Measurements from ENCODE around the gene SLC5A8.
"Not testable (repeated sequence)": the region's sequence is repeated elsewhere in the genome, so short reads cannot be mapped to it uniquely, and the experiment has no call there.

Gene SLC5A8

DNA sequence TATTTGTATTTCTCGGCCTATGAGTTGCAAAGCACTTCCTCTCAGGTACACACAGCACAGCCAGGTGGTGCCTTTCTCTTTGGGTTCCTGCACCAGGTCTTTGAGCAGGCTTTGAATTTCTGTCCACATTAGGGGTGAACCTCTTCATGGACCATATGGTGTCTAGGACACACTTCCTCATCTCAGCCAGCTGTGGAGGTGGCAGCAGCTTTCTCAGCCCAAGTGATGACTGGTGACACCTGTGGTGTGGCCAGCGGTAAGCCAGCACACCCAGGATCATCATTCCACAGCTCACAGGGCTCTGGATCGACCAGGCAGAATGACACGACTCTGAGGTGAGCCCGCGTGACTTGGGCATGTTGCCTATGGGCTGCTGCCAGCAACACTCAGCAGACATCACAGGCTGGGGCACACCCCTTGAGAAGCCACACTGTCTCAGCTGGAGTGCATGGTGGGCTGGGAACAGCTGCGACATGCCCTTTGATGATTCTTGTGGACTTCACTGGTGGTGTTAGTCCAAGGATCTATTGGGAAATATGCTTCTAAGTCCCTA, 36.8 kb downstream of the SLC5A8 start:
- no peak for DNase-seq (ENCODE audit: low read depth in 1 of 2, low spot score in 1 of 2)

DNA sequence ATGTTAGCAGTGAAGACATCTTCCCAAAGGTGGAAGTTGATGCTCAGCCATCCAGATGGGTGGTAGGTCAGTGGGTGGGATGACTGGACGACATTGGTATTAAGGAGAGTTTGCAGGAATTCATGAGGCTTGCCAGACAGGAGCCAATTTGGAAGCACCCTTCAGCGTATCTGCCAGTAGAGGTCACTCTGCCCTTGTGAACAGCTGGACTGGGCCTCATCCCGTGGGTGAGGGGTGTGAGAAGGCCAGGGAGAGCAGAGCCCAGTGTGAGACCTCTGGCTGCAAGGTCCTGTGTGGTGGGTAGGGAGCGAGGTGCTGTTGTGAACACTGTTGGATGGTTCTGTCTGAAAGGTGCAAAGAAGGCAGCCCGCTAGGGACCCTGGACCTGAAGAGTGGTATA, 37.7 kb downstream of the SLC5A8 start:
- no peak for DNase-seq (ENCODE audit: low read depth in 1 of 2, low spot score in 1 of 2)

DNA sequence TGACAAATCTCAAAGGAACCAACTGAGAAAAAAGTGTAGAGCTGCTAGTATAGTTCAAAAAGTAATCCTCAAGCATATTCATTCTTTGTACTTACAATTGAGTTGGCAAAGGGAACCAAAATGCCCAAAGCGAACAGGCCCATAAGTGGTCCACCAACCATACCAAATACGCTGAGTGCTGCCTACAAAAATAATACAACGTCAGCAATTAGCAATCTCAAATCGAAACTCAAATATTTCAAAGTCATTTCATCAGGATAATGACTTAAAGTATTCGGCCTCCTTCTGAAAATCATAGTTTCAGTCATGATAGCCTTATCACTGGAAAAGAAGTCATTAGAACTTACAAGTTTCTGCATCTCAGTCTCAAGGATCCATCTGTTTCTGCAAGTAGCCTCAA, 42.0 kb downstream of the SLC5A8 start:
- DNase-seq (ENCODE audit: low read depth in 1 of 2, low spot score in 1 of 2) = no peak

DNA sequence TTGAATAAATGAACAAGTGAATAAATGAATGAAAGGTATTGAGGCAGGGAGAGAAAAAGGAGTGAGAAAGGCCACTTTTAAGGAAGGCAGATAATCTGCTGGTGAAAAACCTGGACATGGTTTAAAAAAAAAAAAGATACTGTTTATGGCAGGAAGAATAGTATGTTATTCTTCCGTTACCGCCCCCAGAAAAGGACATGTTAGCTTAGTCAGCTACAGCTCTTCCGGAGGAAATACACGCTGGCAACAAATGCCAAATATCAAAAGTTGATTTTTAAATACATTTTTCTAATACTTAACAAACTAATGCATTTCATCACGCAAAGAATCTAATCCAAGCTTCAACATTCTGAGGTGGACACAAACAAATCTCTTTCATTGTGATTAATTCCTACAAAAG, 43.2 kb downstream of the SLC5A8 start:
- no peak for DNase-seq (ENCODE audit: low read depth in 1 of 2, low spot score in 1 of 2)

DNA sequence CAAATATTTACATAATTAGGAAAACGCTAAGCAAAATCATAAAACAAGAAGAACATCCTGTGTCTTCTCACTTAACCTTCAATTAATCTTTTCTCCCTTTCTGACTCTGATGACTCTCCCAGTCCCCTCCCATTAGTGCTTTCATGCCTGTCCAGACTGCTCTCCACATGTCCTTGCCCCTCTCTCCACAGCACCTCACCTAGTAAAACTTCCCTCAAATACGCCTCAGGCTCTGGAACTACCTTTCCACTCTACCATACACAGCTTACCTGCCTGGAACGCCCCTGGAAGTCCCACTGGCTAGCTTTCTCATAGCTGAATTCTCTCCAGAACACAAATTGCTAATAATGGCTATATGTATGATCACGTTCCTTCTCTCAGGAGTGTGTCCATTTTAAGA, 44.7 kb downstream of the SLC5A8 start:
- DNase-seq (ENCODE audit: low read depth in 1 of 2, low spot score in 1 of 2) = no peak

DNA sequence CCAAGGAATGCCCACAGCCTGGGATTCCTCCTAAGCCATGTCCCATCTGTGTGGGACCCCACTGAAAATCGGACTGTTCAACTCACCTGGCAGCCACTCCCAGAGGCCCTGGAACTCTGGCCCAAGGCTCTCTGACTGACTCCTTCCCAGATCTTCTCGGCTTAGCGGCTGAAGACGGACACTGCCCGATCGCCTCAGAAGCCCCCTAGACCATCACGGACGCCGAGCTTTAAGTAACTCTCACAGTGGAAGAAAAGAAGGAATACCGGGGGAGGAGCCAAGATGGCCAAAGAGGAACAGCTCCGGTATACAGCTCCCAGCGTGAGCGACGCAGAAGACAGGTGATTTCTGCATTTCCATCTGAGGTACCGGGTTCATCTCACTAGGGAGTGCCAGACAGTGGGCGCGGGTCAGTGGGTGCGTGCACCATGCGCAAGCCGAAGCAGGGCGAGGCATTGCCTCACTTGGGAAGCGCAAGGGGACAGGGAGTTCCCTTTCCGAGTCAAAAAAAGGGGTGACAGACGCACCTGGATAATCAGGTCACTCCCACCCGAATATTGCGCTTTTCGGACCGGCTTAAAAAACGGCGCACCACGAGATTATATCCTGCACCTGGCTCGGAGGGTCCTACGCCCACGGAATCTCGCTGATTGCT, 64.1 kb downstream of the SLC5A8 start:
- DNase-seq (ENCODE audit: low read depth in 1 of 2, low spot score in 1 of 2) = not testable (repeated sequence)

DNA sequence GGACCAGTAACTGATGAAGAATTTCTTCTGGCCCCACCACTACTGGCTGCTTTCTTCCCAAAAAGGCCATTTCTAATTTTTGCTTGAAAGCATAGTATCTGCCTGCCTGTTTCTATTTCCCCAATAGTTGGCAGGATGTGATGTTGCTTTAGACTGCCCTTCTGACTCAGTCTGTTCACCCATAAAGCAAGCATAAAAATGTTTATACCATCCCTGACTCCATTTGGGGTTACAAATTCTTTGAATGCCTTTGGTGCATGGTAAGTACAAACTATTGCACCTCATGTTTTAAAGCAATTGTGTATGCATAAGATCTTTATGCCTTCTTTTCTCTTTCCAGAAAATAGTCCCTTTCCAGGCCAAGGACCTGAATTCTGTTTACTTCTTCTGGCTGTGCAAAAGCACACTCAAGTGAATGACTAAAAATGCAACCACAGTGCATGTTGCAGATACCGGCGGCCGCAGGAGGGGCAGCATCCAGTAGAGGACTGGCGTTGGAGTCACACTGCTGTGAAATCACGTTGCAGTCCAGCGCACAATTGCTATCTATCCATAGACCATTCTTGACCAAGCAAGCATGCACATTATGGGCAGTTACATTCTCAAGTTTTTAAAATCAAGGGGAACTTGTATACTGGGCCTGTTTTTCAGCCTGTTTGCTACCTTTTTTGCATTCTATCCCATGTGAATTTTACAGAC, 82.4 kb downstream of the SLC5A8 start:
- DNase-seq (ENCODE audit: low read depth in 1 of 2, low spot score in 1 of 2) = no peak

DNA sequence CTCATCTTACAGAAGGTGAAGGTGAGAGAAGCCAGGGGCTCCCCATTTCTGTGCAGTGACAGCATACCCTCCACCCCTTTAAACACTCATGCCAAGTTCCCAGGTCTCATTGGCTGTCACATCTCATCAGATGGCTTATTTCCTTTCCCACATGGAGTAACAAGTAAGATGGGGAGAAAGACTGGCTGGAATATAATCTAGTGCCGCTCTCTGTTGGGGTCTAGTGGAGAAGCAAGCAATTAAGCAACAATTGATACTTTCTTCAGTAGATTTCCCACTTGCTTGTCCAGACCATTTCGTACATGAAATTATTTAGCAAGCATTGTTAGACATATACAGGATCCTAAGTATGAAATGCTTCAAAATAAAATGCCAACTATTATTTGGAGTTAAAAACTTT, 92.2 kb downstream of the SLC5A8 start:
- no peak for DNase-seq (ENCODE audit: low read depth in 1 of 2, low spot score in 1 of 2)

DNA sequence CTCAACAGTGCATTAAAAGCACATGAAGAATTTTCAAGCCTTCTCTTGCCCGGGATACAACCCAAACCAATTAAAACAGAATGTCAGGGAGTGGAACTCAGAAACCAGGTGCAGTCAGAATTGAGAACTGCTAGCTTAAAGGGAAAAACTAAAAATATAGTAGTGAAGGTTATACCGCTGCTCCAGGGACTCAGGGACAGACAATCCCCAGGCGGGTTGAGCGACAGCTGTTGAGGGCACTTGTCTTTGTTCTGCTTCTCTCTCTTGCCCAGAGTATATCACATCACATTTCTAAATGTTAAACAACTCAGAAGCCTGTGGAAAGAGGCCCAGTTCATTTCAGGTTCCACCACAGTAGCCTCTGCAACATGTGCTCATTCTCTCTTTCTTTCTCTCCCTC, 93.1 kb downstream of the SLC5A8 start:
- no peak for DNase-seq (ENCODE audit: low read depth in 1 of 2, low spot score in 1 of 2)

DNA sequence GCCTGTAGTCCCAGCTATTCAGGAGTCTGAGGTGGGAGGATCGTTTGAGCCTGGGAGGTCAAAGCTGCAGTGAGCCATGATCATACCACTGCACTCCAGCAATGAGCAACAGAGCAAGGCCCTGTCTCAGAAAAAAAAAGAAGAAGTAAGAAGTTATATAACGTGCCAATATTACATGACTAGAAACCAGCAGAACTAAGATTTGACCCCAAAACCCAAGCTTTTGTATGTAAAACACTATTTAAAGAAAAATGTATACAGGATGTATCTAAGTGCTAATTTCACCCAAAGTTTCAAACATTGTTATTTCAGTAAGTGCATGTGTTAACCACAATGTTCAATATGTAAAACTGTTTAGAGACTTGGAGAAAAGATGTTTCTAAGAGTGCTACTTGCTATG, 94.7 kb downstream of the SLC5A8 start:
- no peak for DNase-seq (ENCODE audit: low read depth in 1 of 2, low spot score in 1 of 2)

DNA sequence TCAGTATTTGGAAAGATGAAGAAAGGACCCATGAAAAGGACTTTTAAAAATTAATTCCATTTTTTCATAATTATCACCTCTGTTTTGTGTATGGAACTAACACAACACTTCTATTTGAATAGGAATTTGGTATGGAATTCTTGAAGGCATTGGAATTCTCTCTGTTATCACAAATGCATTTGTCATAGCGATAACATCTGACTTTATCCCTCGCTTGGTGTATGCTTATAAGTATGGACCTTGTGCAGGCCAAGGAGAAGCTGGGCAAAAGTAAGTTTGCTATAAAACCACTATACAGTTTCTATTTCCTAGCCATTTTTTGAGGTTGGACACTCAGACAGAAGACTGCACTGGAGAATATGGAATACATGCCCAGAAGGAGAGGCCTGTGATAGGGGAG, 98.6 kb downstream of the SLC5A8 start:
- no peak for DNase-seq (ENCODE audit: low read depth in 1 of 2, low spot score in 1 of 2)

DNA sequence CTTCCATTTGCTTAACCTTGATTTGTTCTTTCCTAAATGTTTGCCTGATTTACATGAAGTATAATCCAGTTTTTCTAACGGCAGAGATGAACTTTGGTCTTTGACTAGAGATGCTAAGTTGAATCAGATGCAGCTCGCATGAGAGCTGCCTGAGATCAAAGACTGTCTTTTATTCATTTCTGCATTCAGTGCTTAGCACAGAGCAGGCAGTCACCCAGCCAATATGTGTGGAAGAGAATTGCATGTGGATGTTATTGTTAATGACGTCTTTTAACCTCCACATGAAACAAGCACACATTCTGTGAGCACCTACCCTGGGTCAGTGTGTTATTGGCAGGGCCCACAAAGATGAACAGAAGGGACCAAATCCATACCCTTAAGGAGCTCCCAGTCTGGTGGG, 99.2 kb downstream of the SLC5A8 start:
- no peak for DNase-seq (ENCODE audit: low read depth in 1 of 2, low spot score in 1 of 2)

DNA sequence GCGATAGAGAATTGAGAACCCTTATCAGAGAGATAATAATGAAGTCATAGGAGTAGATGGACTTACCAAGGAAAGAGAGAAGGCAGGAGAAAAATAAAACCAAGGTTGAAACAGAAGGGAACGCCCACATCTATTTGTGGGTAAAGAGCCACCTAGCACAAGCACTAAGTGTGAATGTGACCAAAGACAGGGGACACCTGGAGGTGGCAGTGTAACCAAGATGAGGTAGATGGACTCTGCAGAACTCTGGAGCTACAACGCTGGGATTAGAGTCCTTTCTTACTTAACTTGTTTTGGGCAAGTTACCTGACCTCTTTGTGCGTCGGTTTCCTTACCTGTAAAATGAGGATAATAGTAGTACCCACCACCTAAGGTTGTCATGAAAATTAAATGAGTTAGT, 101.9 kb downstream of the SLC5A8 start:
- no peak for DNase-seq (ENCODE audit: low read depth in 1 of 2, low spot score in 1 of 2)

DNA sequence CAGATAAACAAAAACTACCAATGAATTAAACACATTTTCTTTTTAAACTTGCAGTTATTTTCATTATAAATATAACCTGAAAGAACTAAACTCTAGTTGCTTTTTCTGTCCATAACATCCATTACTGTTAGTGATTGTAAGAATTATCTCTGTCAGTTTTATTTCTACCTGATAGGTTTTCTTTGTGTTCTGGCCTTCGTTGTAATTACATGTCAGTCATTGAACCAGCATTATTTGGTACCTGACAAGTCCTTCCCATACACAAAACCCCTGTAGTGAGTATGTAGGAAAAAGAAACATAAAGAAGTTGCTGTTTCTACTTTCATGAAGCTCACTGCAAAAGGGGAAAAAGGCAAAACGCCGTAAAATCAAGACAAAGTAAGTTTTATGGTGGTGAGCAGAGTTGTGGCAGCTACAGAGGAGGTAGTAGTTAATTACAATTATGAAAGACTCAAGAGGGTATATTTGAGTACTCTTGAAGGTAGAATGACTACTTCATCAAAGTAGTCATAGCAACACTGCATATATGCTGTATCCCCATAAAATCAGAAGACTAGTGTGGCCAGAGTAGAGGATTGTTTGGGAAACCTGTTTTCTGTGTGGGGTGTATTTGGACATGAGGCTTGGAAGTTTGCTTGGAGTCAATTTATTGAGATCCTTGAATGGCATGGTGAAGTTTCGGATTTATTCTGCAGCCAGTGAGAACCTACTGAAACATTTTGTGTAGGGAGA, 102.8 kb downstream of the SLC5A8 start:
- no peak for DNase-seq (ENCODE audit: low read depth in 1 of 2, low spot score in 1 of 2)
